HCT116 (cell line): ENCODE measurements around the gene ANXA2. TPM values are rescaled to one million over a fixed set of nuclear protein-coding genes. Genes with fewer than 3 reads are reported as not detected.
A peak's percentile ranks its signal among the peaks of the same experiment; 100 is the strongest.

ENCODE experiments used
- ATAC-seq: fragments of 200-7000 bp; cut with Tn5 transposase; 2 replicates; pipeline ENCODE4 v1.9.1; 2020; ENCODE audit warnings: mild to moderate bottlenecking, moderate library complexity
- BruUV-seq: library from RNA; stranded (reverse); fragments of 400-500 nt; replicated peaks from 2 replicates; lab custom pipeline; 2021; lab: Mats Ljungman, UMichigan
- CTCF ChIA-PET: fragments of 300-600 bp; sonication (Branson Sonifier 250); formaldehyde crosslinking; loops from one replicate; lab custom pipeline; 2021; ENCODE audit warnings: antibody characterized with exemption; lab: Charles Lee
- POLR2A ChIA-PET: fragments of 300-600, 350-600 bp; sonication (Branson Sonifier 250); formaldehyde crosslinking; loops from one replicate; lab custom pipeline; 2021; ENCODE audit warnings: antibody characterized with exemption; lab: Charles Lee
- RAD21 ChIA-PET, 2 experiments: fragments of 300-600 bp; sonication (Branson Sonifier 250); formaldehyde crosslinking; loops; one replicate each; lab custom pipeline; 2023; ENCODE audit warnings: low total read pairs in 2 of 2; ENCODE audit not compliant: uncharacterized antibody in 2 of 2, unreplicated experiment in 2 of 2, low non-redundant PET in 1 of 2; lab: Charles Lee
- DNase-seq: peaks from one replicate; pipeline ENCODE4 v3.0.0-alpha.2; 2010; ENCODE audit warnings: low read depth, low spot score
- H2AFZ ChIP-seq: fragments of 200-600 bp; shearing (Covaris generic), sonication (generic); 2 replicates; pipeline ENCODE4 v1.6.1; 2017; ENCODE audit warnings: low read depth, mixed run types, mixed read lengths, antibody characterized with exemption, low read length; ENCODE audit not compliant: poor library complexity, severe bottlenecking
- H3K27ac ChIP-seq: 2 replicates; pipeline ENCODE4 v1.5.1; 2012; ENCODE audit warnings: low read depth, low read length
- H3K27me3 ChIP-seq: fragments of 200-600 bp; sonication (generic); 2 replicates; pipeline ENCODE4 v1.6.1; 2016; ENCODE audit warnings: mixed run types, low read length, mixed read lengths; ENCODE audit not compliant: insufficient read depth
- H3K36me3 ChIP-seq, 2 experiments: fragments of 200-500 bp in 1 of 2; fragments of 200-600 bp in 1 of 2; sonication (Bioruptor generic) in 1 of 2; sonication (generic) in 1 of 2; 2 replicates each; pipeline versions ENCODE4 v1.5.1 to v1.6.1; 2014 to 2016; ENCODE audit warnings: low read length in 2 of 2, inconsistent platforms in 1 of 2, mixed read lengths in 1 of 2, mixed run types in 1 of 2; ENCODE audit not compliant: insufficient read depth in 2 of 2, control insufficient read depth in 1 of 2
- H3K4me1 ChIP-seq, 2 experiments: fragments of 200-600 bp in 1 of 2; sonication (generic) in 1 of 2; 2 replicates each; pipeline versions ENCODE4 v1.5.1 to v1.6.1; 2012 to 2017; ENCODE audit warnings: low read length in 2 of 2, inconsistent platforms in 1 of 2, mild to moderate bottlenecking in 1 of 2, mixed read lengths in 1 of 2, mixed run types in 1 of 2, moderate library complexity in 1 of 2; ENCODE audit not compliant: insufficient read depth in 2 of 2, control insufficient read depth in 1 of 2
- H3K4me2 ChIP-seq: fragments of 200-600 bp; sonication (generic); 2 replicates; pipeline ENCODE4 v1.6.1; 2017; ENCODE audit warnings: mixed run types, low read length, mixed read lengths
- H3K4me3 ChIP-seq, 2 experiments: fragments of 200-600 bp in 1 of 2; sonication (generic) in 1 of 2; replicated peaks in 1 of 2; 2 replicates each; pipeline ENCODE4 v1.5.1; 2011 to 2016; ENCODE audit warnings: low read length in 2 of 2, control low read depth in 1 of 2, low read depth in 1 of 2, mild to moderate bottlenecking in 1 of 2, mixed read lengths in 1 of 2, mixed run types in 1 of 2
- H3K79me2 ChIP-seq: fragments of 200-600 bp; sonication (generic); 2 replicates; pipeline ENCODE4 v1.6.1; 2017; ENCODE audit warnings: mild to moderate bottlenecking, mixed run types, low read length, moderate library complexity, mixed read lengths; ENCODE audit not compliant: insufficient read depth
- H3K9ac ChIP-seq: fragments of 200-600 bp; sonication (generic); 2 replicates; pipeline ENCODE4 v1.6.1; 2016; ENCODE audit warnings: low read length, mixed read lengths
- H3K9me2 ChIP-seq: fragments of 200-600 bp; sonication (generic), shearing (Covaris generic); 2 replicates; pipeline ENCODE4 v1.6.1; 2017; ENCODE audit warnings: mixed run types, mild to moderate bottlenecking, moderate library complexity; ENCODE audit not compliant: insufficient read depth
- H3K9me3 ChIP-seq, 2 experiments: fragments of 200-500 bp in 1 of 2; fragments of 200-600 bp in 1 of 2; sonication (Bioruptor generic) in 1 of 2; sonication (generic) in 1 of 2; 2 replicates each; pipeline ENCODE4 v1.6.1; 2014 to 2017; ENCODE audit warnings: low read length in 2 of 2, mixed read lengths in 2 of 2, inconsistent platforms in 1 of 2, low read depth in 1 of 2, mild to moderate bottlenecking in 1 of 2, mixed run types in 1 of 2, moderate library complexity in 1 of 2; ENCODE audit not compliant: control insufficient read depth in 1 of 2, insufficient read depth in 1 of 2
- H4K20me1 ChIP-seq: fragments of 200-600 bp; sonication (generic), shearing (Covaris generic); 2 replicates; pipeline ENCODE4 v1.6.1; 2017; ENCODE audit warnings: mixed run types, mild to moderate bottlenecking, moderate library complexity; ENCODE audit not compliant: insufficient read depth
- ELF1 ChIP-seq: IDR thresholded peaks from 2 replicates; pipeline ENCODE4 v1.6.1; 2012; ENCODE audit warnings: low read depth, borderline replicate concordance
- EZH2 ChIP-seq: fragments of 200-600 bp; sonication (generic); IDR thresholded peaks from 2 replicates; pipeline ENCODE4 v1.6.1; 2017; ENCODE audit warnings: antibody characterized with exemption, mixed run types
- POLR2AphosphoS5 ChIP-seq: IDR thresholded peaks from 2 replicates; pipeline ENCODE4 v1.6.1; 2011; ENCODE audit warnings: mild to moderate bottlenecking, low read depth, low read length, moderate library complexity
- SRF ChIP-seq: IDR thresholded peaks from 2 replicates; pipeline ENCODE4 v1.6.1; 2012; ENCODE audit warnings: low read depth
- intact Hi-C: fragments of 100-400 bp; cut with micrococcal nuclease; formaldehyde crosslinking; loops from 2 replicates; pipeline ENCODE4 v1.10.0; 2022
- total RNA-seq: library from RNA; stranded (reverse); gene quantifications from one replicate; pipeline ENCODE4 v1.2.1, GENCODE V29; 2021; ENCODE audit not compliant: unreplicated experiment
- TF ChIP-seq, protein P1 (sequence below), 3 experiments: fragments of 200-600 bp in 1 of 3; sonication (generic) in 1 of 3; IDR thresholded peaks in 2 of 3; conservative IDR thresholded peaks in 1 of 3; 2 replicates each; pipeline ENCODE4 v1.5.1; 2012 to 2017; ENCODE audit warnings: low read depth in 2 of 3, low read length in 2 of 3, antibody characterized with exemption in 1 of 3, borderline replicate concordance in 1 of 3, control low read depth in 1 of 3, mild to moderate bottlenecking in 1 of 3, mixed read lengths in 1 of 3, mixed run types in 1 of 3, moderate library complexity in 1 of 3; ENCODE audit not compliant: insufficient read depth in 1 of 3

Gene ANXA2
- total RNA-seq, 1 experiment from 2014 or later, result 1,298 TPM

- Histone ChIP-seq H3K9me2 (no peaks in the 10 kb centered on the region), H3K27ac (no peak overlapping the region), H3K9me3 (no peaks in the 10 kb centered on the region)
- POLR2A ChIA-PET, result no interaction called here
- RAD21 ChIA-PET, result no interaction called here
- DNase-seq, result no peak
- no peak for TF ChIP-seq ELF1
- TF ChIP-seq SRF, result no peak
- TF ChIP-seq, protein P1, sequence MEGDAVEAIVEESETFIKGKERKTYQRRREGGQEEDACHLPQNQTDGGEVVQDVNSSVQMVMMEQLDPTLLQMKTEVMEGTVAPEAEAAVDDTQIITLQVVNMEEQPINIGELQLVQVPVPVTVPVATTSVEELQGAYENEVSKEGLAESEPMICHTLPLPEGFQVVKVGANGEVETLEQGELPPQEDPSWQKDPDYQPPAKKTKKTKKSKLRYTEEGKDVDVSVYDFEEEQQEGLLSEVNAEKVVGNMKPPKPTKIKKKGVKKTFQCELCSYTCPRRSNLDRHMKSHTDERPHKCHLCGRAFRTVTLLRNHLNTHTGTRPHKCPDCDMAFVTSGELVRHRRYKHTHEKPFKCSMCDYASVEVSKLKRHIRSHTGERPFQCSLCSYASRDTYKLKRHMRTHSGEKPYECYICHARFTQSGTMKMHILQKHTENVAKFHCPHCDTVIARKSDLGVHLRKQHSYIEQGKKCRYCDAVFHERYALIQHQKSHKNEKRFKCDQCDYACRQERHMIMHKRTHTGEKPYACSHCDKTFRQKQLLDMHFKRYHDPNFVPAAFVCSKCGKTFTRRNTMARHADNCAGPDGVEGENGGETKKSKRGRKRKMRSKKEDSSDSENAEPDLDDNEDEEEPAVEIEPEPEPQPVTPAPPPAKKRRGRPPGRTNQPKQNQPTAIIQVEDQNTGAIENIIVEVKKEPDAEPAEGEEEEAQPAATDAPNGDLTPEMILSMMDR (IDR thresholded peaks at IDR 0.05 in 2 of 3, conservative IDR thresholded peaks at IDR 0.05 in 1 of 3; ENCODE audit: borderline replicate concordance in 1 of 3, insufficient read depth in 1 of 3, low read depth in 2 of 3, low read length in 2 of 3), result no peak
- peak; percentile 10; the same call in 1 of the 2 replicates for TF ChIP-seq POLR2AphosphoS5
- no peak for TF ChIP-seq EZH2
- TF ChIP-seq, all 23 proteins: peak for 1
- intact Hi-C loops, result no loop called here
- H3K27me3 ChIP-seq, result no peaks in the 10 kb centered on the region
- peaks cover 5% of the 10 kb centered on the region; the same call in 1 of the 2 replicates for H3K79me2 ChIP-seq
- H4K20me1 ChIP-seq, result peaks cover 3% of the 10 kb centered on the region; the same call in 1 of the 2 replicates
- CTCF ChIA-PET, result interaction anchor here (0.9 to 1.2 kb wide), 4 partner anchors 16 to 620 kb away, joined by 3 to 4 read pairs (median 3); no protein-coding TSS in a partner anchor
- no peak overlapping the region for H3K4me2 ChIP-seq
- no peak overlapping the region for H3K9ac ChIP-seq
- no TSS peak for BruUV-seq
- H3K4me3 ChIP-seq, result no peak overlapping the region
- H3K4me1 ChIP-seq, result no peaks in the 10 kb centered on the region
- peaks cover 34 to 39% of the 10 kb centered on the region in 2 experiments for H3K36me3 ChIP-seq
- ATAC-seq, result no peak
- no peak overlapping the region for H2AFZ ChIP-seq
These were observed 53.3 kb downstream of the ANXA2 start for GRCh38 chr15:60344461-60344860.
